DLD1 (cell line): ENCODE data around the gene RASSF8.

ENCODE experiments used
- in situ Hi-C: cut with HindIII; loops from 2 replicates; pipeline ENCODE4 v1.10.0; 2017; ENCODE audit warnings: low sequenced_read_pairs

Gene RASSF8

DNA sequence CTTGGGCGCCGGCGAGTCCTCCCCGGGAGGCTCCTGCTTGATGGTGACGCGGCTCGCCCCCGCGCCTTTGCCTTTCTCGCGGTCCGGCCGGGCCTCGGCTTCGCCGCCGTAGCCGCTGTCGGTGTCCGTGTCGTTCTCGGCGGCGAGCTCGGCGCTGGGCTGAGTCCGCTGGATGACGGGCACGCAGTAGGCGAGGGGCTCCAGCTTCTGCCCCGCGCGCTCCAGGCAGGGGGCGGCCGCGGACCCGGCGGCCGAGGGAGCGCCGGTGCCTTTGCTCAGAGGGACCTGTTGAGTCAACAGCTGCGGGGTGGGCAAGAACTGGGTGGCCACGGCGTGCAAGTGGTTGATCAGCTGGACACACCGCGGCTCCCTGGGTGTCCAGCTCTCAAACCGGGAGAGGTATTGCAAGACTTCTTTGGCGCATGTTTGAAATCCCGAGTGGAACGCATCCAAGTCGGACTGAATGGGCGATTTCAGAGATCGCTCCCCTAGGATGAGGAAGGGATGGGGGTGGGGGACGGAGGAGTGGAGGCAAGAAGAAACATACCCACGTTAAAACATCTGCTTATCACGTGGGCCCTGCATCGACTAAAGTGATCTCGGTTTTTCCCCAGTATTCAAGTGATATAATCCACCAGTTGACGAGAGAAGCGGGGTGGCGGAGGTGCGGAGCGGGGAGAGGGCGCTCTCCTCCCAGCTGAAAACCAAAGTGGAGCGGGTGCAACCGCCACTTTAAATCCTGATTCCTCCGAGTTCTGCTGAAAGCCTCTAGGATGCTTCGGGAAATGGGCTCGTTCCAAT lies 164.4 kb downstream of the RASSF8 start:
- in situ Hi-C loops: no loop called here

- in situ Hi-C loops: no loop called here
Measured at GRCh38 chr12:26123482-26123980, 165.0 kb downstream of the RASSF8 start.

DNA sequence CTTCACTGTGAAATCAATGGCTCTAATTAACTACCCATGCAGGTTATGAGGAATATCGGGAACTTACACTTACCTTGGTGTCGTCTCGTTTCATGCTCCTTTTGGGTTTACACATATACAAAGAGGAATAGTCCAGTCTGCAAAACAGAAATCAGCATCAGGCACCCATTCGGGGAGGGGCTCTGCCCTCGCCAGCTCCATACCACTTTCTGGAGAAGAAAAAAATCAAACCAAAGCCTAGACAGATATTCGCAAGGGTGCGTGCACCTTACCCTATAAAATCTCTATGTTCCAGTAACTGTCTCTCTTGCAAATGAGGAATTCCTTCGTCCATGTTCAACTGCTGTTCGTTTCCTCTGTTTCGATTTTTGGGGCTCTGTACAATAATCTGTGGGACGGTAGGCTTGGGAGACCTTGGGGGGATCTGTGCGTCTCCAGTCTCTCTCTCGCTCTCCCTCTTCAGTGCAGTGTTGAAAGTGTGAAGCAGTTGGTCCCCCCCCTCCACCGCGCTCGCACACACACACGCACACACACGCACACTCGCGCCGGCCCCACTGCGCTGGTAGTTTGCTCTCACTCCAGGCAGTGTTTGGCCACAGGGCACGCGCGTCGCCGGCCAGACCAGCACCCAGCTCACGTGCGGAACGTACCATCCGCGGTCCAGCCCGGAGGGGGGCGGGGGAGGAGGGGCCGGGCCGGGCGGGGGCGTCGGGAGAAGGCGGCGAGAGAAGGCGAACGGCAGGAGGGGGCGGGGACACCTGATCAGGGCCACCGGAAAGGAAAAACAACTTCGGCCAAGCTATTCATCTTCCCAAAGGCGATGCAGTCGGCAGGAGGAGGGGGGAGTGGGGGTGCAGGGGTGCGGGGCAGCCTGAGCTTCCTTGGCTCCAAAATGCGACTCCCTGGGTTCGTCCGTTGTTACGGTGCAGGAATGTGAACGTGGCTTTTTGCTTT lies 166.2 kb downstream of the RASSF8 start, which contains the start of gene BHLHE41:
Gene BHLHE41 (minus strand): TSS at position 592 of the 954 bp plus-strand sequence. CDS start 258 bp downstream, at position 334.
- in situ Hi-C loops: no loop called here

GRCh38 chr12:26125400-26126339 lies 167.2 kb downstream of the RASSF8 start:
- in situ Hi-C loops: no loop called here

DNA sequence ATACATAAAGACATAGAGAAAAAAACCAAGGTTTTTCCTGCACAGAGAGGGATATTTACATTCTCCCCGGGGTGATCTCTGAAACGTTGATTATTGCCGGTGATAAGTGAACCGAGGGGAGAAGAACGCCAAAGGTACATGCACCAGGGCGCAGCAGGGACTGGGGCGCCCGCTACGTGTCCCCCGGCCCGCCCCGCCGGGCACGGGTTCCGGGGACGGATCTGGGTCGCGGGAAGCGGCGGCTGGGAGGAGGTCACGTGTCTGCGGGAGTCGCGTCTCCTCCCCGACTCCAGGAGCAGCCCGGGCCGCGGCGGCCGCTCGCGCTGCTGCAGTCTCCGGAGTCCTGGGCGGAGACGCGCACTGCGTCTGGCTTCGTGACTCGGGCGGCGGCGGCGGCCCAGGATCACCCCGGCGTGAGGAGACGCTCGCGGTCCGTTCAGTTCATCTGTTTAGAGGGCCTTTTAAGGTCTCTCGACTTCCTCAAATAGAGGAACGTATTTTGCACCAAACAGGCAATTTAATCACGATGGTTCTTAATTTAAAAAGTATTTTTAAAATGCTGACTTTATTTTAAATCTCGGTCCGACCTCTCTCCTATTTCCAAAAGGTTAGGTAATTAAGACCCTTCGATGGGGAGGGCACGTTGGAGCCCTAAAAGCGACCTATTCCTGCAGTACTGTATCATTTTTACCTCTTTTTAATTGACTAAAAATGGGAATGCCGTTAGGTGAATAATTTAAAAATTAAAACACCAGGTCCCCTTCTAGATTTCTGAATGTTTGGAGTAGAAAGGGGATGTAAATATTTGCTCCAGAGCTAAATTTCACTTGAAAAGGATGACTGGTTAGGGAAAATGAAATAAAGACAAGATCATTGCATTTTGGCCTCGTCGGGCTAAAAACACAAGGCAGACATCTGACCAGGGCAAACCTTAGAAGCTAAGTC lies 168.1 kb downstream of the RASSF8 start:
- in situ Hi-C loops: no loop called here

- in situ Hi-C loops: no loop called here
Measured at GRCh38 chr12:26127404-26127803, 168.9 kb downstream of the RASSF8 start.

DNA sequence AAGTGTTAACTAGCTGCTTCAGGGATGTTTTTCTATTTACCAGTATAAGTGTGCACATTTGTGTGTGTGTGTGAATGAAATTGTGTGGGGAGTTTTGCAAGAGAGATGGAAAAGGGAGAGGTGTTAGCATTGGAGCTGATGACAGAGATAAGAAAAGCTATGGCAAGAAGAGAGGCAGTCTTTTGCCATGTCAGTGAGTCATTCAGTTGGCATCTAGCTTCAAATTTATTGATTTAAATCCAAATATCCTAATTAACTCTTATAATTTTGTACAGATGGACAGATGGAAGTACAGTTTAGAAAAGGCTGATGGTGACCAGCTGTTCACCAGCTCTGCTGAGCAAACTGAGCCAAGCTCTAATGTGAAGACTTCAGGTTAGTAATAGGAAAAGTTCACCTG lies 169.7 kb downstream of the RASSF8 start:
- in situ Hi-C loops: no loop called here
